ENCODE data around the gene SYNPR. TPM values are rescaled to one million over a fixed set of nuclear protein-coding genes. Genes with fewer than 3 reads are reported as not detected.

The SYNPR gene
- polyA plus RNA-seq, 3 donors, result not detected

DNA sequence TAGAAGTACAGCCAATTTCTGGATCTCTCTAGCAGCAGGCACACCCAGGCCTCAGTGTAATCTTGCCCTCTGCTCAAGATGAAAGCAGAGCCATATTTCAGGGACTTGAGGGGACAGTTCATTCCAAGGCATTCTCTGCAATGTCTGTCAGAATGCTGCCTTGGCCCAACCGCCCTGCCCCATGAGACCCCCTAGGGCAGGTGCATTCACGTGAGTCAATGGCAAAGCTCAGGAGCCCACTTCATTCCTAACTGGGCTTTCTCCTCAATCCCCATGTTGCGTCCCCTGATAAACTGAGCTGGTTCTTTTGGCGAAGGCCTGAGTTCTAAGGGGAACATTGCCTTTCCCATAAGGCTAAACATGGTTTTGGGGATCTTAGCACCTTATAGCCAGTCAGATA is 383.9 kb downstream of the SYNPR start:
- Mint-ChIP-seq H3K27me3 (ENCODE audit: low read depth in 3 of 3) (peaks cover 3 to 8% (median 7%) of the 10 kb centered on the region in 3 donors), H3K9me3 (peaks cover 0 to 5% (median 0%) of the 10 kb centered on the region in 7 donors), H3K27ac (no peak overlapping the region), H3K4me3 (no peak overlapping the region), H3K36me3 (no peaks in the 10 kb centered on the region), H3K4me1 (no peaks in the 10 kb centered on the region)
- intact Hi-C loops (cut with micrococcal nuclease), result no loop called here
- H3K36me3 ChIP-seq (replicated peaks in 1 of 2; ENCODE audit: control insufficient read depth in 1 of 2, insufficient read depth in 2 of 2, low read length in 2 of 2), result no peaks in the 10 kb centered on the region
- no peak overlapping the region for H3K4me3 ChIP-seq (replicated peaks in 1 of 3; ENCODE audit: low read depth in 2 of 3, low read length in 3 of 3)
- 65% methylated on average over 2 of the region's 4 CpGs for WGBS (ENCODE audit: insufficient coverage)
- TF ChIP-seq, protein P1, sequence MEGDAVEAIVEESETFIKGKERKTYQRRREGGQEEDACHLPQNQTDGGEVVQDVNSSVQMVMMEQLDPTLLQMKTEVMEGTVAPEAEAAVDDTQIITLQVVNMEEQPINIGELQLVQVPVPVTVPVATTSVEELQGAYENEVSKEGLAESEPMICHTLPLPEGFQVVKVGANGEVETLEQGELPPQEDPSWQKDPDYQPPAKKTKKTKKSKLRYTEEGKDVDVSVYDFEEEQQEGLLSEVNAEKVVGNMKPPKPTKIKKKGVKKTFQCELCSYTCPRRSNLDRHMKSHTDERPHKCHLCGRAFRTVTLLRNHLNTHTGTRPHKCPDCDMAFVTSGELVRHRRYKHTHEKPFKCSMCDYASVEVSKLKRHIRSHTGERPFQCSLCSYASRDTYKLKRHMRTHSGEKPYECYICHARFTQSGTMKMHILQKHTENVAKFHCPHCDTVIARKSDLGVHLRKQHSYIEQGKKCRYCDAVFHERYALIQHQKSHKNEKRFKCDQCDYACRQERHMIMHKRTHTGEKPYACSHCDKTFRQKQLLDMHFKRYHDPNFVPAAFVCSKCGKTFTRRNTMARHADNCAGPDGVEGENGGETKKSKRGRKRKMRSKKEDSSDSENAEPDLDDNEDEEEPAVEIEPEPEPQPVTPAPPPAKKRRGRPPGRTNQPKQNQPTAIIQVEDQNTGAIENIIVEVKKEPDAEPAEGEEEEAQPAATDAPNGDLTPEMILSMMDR (IDR thresholded peaks at IDR 0.05), result no peak
- H4K20me1 ChIP-seq (ENCODE audit: insufficient read depth, low read length), result no peaks in the 10 kb centered on the region
- no peak overlapping the region for H3K9ac ChIP-seq (ENCODE audit: insufficient read depth, low read length, poor library complexity, severe bottlenecking)
- H3K27ac ChIP-seq (ENCODE audit: low read depth in 1 of 2, low read length in 2 of 2), result no peak overlapping the region
- no peaks in the 10 kb centered on the region for H3K79me2 ChIP-seq (ENCODE audit: insufficient read depth, low read length)
- H3K27me3 ChIP-seq (ENCODE audit: control insufficient read depth in 2 of 2, insufficient read depth in 2 of 2, low read length in 2 of 2), result no peaks in the 10 kb centered on the region
- H3K4me2 ChIP-seq (replicated peaks; ENCODE audit: extremely low read depth, low read length, poor library complexity, severe bottlenecking), result no peak overlapping the region
- no peaks in the 10 kb centered on the region for H3K4me1 ChIP-seq (ENCODE audit: control insufficient read depth in 1 of 2, insufficient read depth in 2 of 2, low read length in 2 of 2)
- H3K9me3 ChIP-seq (replicated peaks in 1 of 2; ENCODE audit: control insufficient read depth in 1 of 2, insufficient read depth in 1 of 2, low read length in 2 of 2), result no peaks in the 10 kb centered on the region
- H2AFZ ChIP-seq (ENCODE audit: insufficient read depth, low read depth, low read length, poor library complexity, severe bottlenecking), result no peak overlapping the region
- no peak for DNase-seq

DNA sequence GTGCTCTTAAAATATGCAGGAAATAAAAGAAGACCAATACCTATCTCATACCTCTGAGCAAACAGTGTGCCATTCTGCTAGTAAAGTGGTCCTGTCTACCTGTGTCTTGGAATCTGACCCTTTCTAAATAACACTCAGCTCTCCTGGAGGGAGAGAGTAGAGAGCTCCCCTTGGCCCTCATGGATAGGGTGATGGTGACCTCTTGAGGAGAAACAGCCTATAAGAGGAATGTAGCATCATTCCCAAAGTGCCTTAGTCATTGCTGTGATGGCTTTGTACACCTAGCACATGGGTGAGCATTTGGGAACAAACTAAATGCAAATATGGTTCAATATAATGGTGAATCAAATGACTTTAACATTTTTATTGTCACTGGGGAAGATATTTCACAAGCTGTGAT is 384.4 kb downstream of the SYNPR start:
- no peaks in the 10 kb centered on the region for H3K4me1 ChIP-seq (ENCODE audit: control insufficient read depth in 1 of 2, insufficient read depth in 2 of 2, low read length in 2 of 2)
- intact Hi-C loops (cut with micrococcal nuclease), result no loop called here
- no peak overlapping the region for H3K4me3 Mint-ChIP-seq
- H3K4me2 ChIP-seq (replicated peaks; ENCODE audit: extremely low read depth, low read length, poor library complexity, severe bottlenecking), result no peak overlapping the region
- H3K9me3 Mint-ChIP-seq, result peaks cover 0 to 5% (median 0%) of the 10 kb centered on the region in 7 donors
- no peak for DNase-seq
- no peak overlapping the region for H3K9ac ChIP-seq (ENCODE audit: insufficient read depth, low read length, poor library complexity, severe bottlenecking)
- no peaks in the 10 kb centered on the region for H3K27me3 ChIP-seq (ENCODE audit: control insufficient read depth in 2 of 2, insufficient read depth in 2 of 2, low read length in 2 of 2)
- no peaks in the 10 kb centered on the region for H4K20me1 ChIP-seq (ENCODE audit: insufficient read depth, low read length)
- no peaks in the 10 kb centered on the region for H3K79me2 ChIP-seq (ENCODE audit: insufficient read depth, low read length)
- H3K27ac Mint-ChIP-seq, result peak overlapping the region in 1 of 7 donors; percentile 1
- H3K27ac ChIP-seq (ENCODE audit: low read depth in 1 of 2, low read length in 2 of 2), result no peak overlapping the region
- H3K27me3 Mint-ChIP-seq (ENCODE audit: low read depth in 3 of 3), result peaks cover 3 to 8% (median 7%) of the 10 kb centered on the region in 3 donors
- no peaks in the 10 kb centered on the region for H3K36me3 Mint-ChIP-seq
- H2AFZ ChIP-seq (ENCODE audit: insufficient read depth, low read depth, low read length, poor library complexity, severe bottlenecking), result no peak overlapping the region
- TF ChIP-seq, protein P1 (IDR thresholded peaks at IDR 0.05), result no peak
- H3K4me1 Mint-ChIP-seq, result no peaks in the 10 kb centered on the region
- no peaks in the 10 kb centered on the region for H3K36me3 ChIP-seq (replicated peaks in 1 of 2; ENCODE audit: control insufficient read depth in 1 of 2, insufficient read depth in 2 of 2, low read length in 2 of 2)
- no peak overlapping the region for H3K4me3 ChIP-seq (replicated peaks in 1 of 3; ENCODE audit: low read depth in 2 of 3, low read length in 3 of 3)
- H3K9me3 ChIP-seq (replicated peaks in 1 of 2; ENCODE audit: control insufficient read depth in 1 of 2, insufficient read depth in 1 of 2, low read length in 2 of 2), result no peaks in the 10 kb centered on the region

Small RNA genes within 50 kb of the gene (small RNA-seq; reads per million reads assigned to genes)
- gene RNA5SP134 (ENCODE audit: insufficient read length, low read depth), result not detected
